GM19043 (cell line): ENCODE measurements around the gene RESF1.
"Not testable (repeated sequence)": the region's sequence is repeated elsewhere in the genome, so short reads cannot be mapped to it uniquely, and the experiment has no call there.

Source experiments
- ATAC-seq: cut with Tn5 transposase; IDR thresholded peaks from one replicate; pipeline ENCODE4 v1.9.1; 2021; ENCODE audit warnings: low read depth; ENCODE audit not compliant: unreplicated experiment

The RESF1 gene, protein sequence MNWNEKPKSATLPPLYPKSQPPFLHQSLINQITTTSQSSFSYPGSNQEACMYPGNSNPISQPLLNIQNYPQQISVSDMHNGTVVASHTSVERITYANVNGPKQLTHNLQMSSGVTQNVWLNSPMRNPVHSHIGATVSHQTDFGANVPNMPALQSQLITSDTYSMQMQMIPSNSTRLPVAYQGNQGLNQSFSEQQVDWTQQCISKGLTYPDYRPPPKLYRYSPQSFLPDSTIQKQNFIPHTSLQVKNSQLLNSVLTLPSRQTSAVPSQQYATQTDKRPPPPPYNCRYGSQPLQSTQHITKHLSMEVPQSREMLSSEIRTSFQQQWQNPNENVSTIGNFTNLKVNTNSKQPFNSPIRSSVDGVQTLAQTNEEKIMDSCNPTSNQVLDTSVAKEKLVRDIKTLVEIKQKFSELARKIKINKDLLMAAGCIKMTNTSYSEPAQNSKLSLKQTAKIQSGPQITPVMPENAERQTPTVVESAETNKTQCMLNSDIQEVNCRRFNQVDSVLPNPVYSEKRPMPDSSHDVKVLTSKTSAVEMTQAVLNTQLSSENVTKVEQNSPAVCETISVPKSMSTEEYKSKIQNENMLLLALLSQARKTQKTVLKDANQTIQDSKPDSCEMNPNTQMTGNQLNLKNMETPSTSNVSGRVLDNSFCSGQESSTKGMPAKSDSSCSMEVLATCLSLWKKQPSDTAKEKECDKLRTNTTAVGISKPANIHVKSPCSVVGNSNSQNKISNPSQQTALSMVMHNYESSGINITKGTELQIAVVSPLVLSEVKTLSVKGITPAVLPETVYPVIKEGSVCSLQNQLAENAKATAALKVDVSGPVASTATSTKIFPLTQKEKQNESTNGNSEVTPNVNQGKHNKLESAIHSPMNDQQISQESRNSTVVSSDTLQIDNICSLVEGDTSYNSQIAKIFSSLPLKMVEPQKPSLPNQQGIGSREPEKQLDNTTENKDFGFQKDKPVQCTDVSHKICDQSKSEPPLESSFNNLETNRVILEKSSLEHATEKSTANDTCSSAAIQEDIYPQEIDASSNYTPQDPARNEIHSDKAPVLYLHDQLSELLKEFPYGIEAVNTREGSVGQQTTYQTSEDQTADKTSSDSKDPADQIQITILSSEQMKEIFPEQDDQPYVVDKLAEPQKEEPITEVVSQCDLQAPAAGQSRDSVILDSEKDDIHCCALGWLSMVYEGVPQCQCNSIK (N-terminal part only)

DNA sequence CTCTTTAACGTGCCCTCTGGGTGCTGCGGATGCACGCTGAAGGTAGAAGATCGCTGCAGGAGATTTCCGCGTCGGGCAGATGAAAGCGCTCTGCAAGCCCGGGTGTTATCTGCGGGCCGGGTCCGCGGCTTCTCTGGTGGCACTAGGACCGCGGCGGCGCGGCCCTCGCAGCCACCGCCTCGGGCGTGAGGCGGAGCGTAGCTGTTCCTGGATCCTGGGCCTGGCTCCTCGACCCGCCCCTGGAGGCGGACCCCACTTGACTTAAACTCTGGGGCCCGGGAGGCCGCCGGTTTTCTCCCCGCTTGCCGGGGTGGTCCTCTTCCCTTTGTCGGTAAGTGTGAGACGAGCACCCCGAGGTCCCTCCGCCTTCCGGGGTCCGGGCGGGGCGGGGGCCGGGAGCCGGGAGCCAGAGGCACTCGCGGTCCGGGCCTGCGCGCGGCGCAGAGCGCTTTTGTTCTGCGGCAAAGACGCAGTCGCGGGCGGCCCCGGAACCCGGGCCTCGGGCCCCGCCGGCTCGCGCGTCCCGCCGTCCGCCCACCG lies at the start of gene RESF1:
Gene RESF1, plus strand, starts transcription at position 255 of the 540 bp plus-strand sequence. CDS start 21,541 bp downstream, outside the sequence.
- peak; percentile 81 for ATAC-seq

DNA sequence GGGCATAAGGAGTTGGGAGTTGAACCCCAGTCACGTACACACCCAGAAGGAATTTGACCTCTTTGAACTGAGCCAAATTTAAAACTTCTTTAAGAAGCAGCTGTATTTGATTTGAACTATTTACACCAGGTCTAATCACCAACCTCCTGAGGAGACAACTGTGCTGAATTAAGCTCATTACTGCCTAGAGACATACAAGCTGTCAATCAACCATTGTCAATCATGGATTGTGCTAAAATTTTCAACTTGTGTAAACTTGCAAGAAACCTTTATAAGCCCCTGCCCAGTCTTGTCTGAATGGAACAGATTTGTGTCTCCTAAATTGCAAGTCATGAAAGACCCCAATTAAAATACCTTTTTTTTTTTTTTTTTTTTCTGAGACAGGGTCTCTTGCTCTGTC lies 44.3 kb upstream of the RESF1 start:
- no peak for ATAC-seq

DNA sequence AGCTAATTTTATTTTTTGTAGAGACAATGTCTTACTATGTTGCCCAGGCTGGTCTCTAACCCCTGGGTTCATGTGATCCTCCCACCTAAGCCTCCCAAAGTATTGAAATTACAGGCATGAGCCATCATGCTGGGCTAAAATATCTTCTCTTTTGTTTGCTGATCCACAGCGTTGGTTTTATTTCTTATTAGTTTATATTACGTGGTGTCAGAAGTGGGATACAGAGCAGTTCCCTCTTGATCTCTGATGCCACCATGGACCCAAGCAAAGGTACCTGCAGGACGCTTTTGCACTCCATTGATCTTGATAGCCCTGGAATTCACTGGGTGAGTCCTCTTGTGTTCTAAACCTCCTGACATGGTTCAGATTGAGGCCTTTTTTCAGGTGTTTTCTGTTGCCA lies 43.8 kb upstream of the RESF1 start:
- ATAC-seq, result no peak

- no peak for ATAC-seq
Observed at GRCh38 chr12:31922341-31923062, 36.7 kb upstream of the RESF1 start.

DNA sequence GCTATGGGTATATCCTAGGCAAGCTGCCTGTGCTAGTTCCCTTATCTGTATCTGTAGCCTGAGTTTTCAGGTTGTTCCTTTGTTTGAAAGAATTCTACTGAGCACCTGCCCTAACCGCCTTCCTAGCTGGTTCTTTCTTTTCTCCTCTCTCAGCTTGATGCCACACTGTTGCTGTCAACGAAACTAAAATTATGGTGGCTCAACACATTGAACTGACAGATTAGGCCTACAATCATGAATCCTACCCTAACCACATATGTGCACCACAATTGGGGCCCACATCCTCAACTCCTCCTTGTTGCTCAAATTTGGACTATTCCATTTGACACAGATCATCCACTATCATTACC lies 36.2 kb upstream of the RESF1 start:
- no peak for ATAC-seq

- ATAC-seq, result no peak
Observed at GRCh38 chr12:31928246-31929026, 30.8 kb upstream of the RESF1 start.

GRCh38 chr12:31929027-31929526 lies 30.1 kb upstream of the RESF1 start:
- no peak for ATAC-seq

GRCh38 chr12:31931796-31932715 lies 27.2 kb upstream of the RESF1 start:
- ATAC-seq, result no peak

GRCh38 chr12:31944299-31944698 lies 14.9 kb upstream of the RESF1 start:
- ATAC-seq, result no peak

- no peak for ATAC-seq
Observed at GRCh38 chr12:31947971-31948370, 11.2 kb upstream of the RESF1 start.

DNA sequence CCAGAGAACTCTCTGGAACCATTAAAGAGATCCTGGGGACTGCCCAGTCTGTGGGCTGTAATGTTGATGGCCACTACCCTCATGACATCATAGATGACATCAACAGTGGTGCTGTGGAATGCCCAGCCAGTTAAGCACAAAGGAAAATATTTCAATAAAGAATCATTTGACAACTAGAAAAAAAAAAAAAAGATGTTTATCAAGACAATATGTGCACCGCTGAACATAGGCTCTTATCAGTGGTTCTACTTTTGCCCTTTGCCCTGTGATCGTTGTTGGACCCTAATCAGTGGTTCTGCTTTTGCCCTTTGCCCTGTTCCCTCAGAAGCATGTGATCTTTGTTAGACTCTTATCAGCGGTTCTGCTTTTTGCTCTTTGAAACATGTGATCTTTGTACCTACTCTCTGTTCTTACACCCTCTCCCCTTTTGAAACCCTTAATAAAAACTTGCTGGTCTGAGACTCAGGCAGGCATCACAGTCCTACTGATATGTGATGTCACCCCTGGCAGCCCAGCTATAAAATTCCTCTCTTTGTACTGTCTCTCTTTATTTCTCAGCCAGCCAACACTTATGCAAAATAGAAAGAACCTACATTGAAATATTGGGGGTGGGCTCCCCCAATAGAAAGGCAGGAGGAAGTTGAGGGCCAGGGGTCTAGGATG lies 10.4 kb upstream of the RESF1 start:
- ATAC-seq, result not testable (repeated sequence)

DNA sequence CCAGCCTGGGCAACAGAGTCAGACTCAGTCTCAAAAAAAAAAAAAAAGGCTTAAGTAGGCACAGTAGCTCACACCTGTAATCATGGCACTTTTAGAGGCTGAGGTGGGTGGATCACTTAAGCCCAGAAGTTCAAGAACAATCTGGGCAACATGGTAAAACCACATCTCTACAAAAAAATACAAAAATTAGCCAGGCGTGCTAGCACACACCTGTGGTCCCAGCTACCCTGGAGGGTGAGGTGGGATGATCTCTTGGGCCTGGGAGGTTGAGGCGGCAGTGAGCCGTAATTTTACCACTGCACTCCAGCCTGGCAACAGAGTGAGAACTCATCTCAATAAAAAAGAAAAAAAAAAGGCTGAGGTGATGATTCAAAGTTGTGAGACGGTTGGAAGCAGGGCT lies 9.1 kb upstream of the RESF1 start:
- ATAC-seq, result no peak

DNA sequence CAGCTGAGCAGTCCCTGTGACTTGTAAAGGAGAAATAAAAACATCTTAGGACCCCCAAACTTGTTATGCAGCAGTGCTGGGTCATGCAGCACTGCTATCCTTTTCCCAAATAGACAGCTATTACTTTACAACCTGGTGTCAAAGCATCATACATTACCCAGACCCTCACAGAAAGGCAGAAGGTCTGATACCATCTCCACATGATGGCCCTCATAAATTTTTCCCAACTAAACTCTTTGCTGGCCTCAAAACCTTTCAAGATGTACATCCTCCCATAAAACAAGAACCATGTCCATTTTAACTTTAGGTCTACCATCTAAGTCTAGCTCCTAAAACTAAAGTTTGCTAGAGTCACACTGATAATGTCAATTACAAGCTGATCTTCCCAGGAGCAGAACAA lies 8.7 kb upstream of the RESF1 start:
- ATAC-seq, result no peak

DNA sequence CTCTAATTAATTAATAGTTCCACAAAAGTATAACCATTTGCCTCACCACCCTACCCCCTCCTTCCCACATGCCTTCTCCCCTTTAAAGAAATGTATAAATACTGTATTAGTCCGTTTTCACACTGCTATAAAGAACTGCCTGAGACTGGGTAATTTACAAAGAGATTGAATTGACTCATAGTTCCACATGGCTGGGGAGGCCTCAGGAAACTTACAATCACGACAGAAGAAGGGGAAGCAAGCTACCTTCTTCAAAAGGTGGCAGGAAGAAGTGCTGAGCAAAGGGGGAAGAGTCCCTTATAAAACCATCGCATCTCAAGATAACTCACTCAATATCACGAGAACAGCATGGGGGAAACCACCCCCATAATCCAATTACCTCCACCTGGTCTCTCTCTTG lies 8.2 kb upstream of the RESF1 start:
- ATAC-seq, result no peak

DNA sequence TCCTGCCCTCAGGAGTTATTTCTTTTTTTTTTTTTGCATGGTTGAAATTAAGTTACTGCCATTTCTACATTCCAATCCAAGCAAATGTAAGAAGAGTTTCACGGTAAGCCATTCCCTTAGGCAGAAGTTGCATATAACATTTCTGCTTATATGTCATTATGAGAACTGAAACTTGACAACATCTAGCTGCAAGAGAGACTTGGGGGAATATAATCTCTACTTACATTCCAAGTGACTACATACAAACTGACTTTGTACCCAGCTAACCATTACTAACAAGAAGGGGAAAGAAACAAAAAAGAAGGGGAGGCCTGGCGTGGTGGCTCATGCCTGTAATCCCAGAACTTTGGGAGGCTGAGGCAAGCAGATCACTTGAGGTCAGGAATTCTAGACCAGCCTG lies 7.3 kb upstream of the RESF1 start:
- no peak for ATAC-seq

GRCh38 chr12:31952418-31952817 lies 6.8 kb upstream of the RESF1 start:
- no peak for ATAC-seq
